ENCODE data around the gene GLCE.

DNA sequence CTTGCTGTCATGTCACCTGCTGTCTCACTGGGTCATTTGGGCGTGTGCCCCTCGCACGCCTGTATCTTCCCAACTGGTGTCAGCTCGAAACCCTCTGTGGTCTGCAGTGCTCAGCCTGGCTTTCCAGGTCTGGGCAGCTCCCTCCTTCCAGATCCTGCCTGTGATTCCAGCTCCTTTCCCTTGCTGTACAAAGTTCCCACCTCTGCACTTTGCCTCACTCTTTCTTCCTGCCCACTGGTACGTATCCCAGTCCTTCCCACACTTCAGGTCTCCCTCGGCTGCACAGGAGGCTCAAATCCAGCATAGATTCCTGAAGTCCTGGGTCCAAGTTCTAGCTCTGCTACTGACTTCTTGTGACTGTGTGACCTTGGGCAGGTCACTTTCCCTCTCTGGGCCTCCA lies 136.2 kb downstream of the GLCE start:
- TF ChIP-seq, protein P1, sequence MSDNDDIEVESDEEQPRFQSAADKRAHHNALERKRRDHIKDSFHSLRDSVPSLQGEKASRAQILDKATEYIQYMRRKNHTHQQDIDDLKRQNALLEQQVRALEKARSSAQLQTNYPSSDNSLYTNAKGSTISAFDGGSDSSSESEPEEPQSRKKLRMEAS (IDR thresholded peaks at IDR 0.05), result no peak
- TF ChIP-seq FOXM1 (IDR thresholded peaks at IDR 0.05; ENCODE audit: borderline replicate concordance, low read depth), result no peak
- TF ChIP-seq TAF1 (IDR thresholded peaks at IDR 0.05; ENCODE audit: low read depth), result no peak
- TF ChIP-seq RAD21 (IDR thresholded peaks at IDR 0.05; ENCODE audit: low read depth), result no peak
- TF ChIP-seq CEBPB (IDR thresholded peaks at IDR 0.05), result no peak
- TF ChIP-seq, protein P2, sequence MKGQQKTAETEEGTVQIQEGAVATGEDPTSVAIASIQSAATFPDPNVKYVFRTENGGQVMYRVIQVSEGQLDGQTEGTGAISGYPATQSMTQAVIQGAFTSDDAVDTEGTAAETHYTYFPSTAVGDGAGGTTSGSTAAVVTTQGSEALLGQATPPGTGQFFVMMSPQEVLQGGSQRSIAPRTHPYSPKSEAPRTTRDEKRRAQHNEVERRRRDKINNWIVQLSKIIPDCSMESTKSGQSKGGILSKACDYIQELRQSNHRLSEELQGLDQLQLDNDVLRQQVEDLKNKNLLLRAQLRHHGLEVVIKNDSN (IDR thresholded peaks at IDR 0.05), result no peak
- no peak for TF ChIP-seq EP300 (IDR thresholded peaks at IDR 0.05; ENCODE audit: borderline replicate concordance)
- TF ChIP-seq ZBTB7A (IDR thresholded peaks at IDR 0.05; ENCODE audit: low read depth), result no peak
- TF ChIP-seq TCF12 (IDR thresholded peaks at IDR 0.05; ENCODE audit: low read depth), result no peak
